Stomach (tissue), 4 donors: ENCODE data around the gene SUCLG2.

Source experiments
- EP300 ChIP-seq: sonication (generic); formaldehyde crosslinking; IDR thresholded peaks from one replicate; pipeline ENCODE4 v1.6.1; 2017; ENCODE audit warnings: antibody characterized with exemption
- POLR2A ChIP-seq, 4 donors: fragments of 450-650 bp; IDR thresholded peaks; one replicate each; pipeline ENCODE4 v1.6.1; 2016; ENCODE audit warnings: antibody characterized with exemption in 4 of 4, control low read depth in 2 of 4, mild to moderate bottlenecking in 1 of 4, moderate library complexity in 1 of 4
- TF ChIP-seq, protein P1 (sequence below), 7 experiments: fragments of 450-650 bp in 4 of 7; fragments of 200-600 bp in 3 of 7; sonication (generic) in 3 of 7; IDR thresholded peaks; one replicate each; pipeline ENCODE4 v1.5.1; 2016 to 2019; ENCODE audit warnings: antibody characterized with exemption in 7 of 7, control low read depth in 2 of 7, mild to moderate bottlenecking in 1 of 7

DNA sequence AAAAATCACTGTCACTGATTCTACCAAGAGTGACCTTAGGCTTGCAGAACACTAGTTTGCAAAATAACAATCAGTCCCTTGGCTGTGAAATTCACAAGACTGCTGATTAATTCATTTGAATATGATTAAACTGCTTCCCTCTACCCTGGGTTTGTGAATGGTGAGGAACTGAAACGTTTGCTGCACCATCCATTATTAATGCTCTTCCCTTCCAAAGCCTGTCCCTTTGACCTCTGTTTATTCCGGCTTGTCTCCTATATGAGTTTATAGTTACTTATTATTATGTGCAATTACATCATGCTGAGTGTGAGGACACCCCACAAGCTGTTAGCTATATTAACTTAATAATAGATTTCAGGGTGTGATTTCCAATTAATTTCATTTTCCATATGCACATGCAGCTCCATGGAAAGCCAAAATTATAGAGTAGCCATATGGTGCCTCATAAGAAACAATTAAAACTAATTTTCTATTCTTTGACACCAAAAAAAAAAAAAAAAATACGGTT is 96.5 kb downstream of the SUCLG2 start:
- no peak for TF ChIP-seq POLR2A (IDR thresholded peaks at IDR 0.05)
- TF ChIP-seq, protein P1, sequence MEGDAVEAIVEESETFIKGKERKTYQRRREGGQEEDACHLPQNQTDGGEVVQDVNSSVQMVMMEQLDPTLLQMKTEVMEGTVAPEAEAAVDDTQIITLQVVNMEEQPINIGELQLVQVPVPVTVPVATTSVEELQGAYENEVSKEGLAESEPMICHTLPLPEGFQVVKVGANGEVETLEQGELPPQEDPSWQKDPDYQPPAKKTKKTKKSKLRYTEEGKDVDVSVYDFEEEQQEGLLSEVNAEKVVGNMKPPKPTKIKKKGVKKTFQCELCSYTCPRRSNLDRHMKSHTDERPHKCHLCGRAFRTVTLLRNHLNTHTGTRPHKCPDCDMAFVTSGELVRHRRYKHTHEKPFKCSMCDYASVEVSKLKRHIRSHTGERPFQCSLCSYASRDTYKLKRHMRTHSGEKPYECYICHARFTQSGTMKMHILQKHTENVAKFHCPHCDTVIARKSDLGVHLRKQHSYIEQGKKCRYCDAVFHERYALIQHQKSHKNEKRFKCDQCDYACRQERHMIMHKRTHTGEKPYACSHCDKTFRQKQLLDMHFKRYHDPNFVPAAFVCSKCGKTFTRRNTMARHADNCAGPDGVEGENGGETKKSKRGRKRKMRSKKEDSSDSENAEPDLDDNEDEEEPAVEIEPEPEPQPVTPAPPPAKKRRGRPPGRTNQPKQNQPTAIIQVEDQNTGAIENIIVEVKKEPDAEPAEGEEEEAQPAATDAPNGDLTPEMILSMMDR (IDR thresholded peaks at IDR 0.05), result no peak
- TF ChIP-seq EP300, result no peak
